Osteoblast (primary cell): ENCODE results near the gene FGF14. TPM values are rescaled to one million over a fixed set of nuclear protein-coding genes. Genes with fewer than 3 reads are reported as not detected.

Source experiments
- DNase-seq: peaks from one replicate; pipeline ENCODE4 v3.0.0; 2011; ENCODE audit warnings: low spot score, mixed read lengths; ENCODE audit not compliant: insufficient read length; ENCODE audit errors: missing footprints
- H2AFZ ChIP-seq: 2 replicates; pipeline ENCODE4 v1.6.0; 2011; ENCODE audit warnings: mild to moderate bottlenecking, low read length
- H3K27ac ChIP-seq: 2 replicates; pipeline ENCODE4 v1.5.1; 2011; ENCODE audit warnings: mild to moderate bottlenecking, low read depth, low read length, moderate library complexity
- H3K27me3 ChIP-seq: 2 replicates; pipeline ENCODE4 v1.6.0; 2012; ENCODE audit warnings: mild to moderate bottlenecking, control low read depth, inconsistent platforms, low read length, moderate library complexity; ENCODE audit not compliant: insufficient read depth
- H3K36me3 ChIP-seq: 2 replicates; pipeline ENCODE4 v1.5.1; 2011; ENCODE audit warnings: mild to moderate bottlenecking, low read length, control low read depth, moderate library complexity; ENCODE audit not compliant: insufficient read depth
- H3K4me1 ChIP-seq: 2 replicates; pipeline ENCODE4 v1.5.1; 2011; ENCODE audit warnings: mild to moderate bottlenecking, low read length, control low read depth, moderate library complexity; ENCODE audit not compliant: insufficient read depth
- H3K4me2 ChIP-seq: 2 replicates; pipeline ENCODE4 v1.6.0; 2011; ENCODE audit warnings: mild to moderate bottlenecking, low read length; ENCODE audit not compliant: insufficient read depth
- H3K4me3 ChIP-seq: fragments of 200-600 bp; sonication (generic); 3 replicates; pipeline ENCODE4 v1.5.1; 2012; ENCODE audit warnings: mild to moderate bottlenecking, low read length, inconsistent platforms; ENCODE audit not compliant: insufficient read depth
- H3K79me2 ChIP-seq: 2 replicates; pipeline ENCODE4 v1.6.0; 2012; ENCODE audit warnings: mild to moderate bottlenecking, low read length, control low read depth, inconsistent platforms; ENCODE audit not compliant: insufficient read depth
- H3K9me3 ChIP-seq: 2 replicates; pipeline ENCODE4 v1.5.1; 2011; ENCODE audit warnings: low read depth, low read length, control low read depth
- H4K20me1 ChIP-seq: 2 replicates; pipeline ENCODE4 v1.6.0; 2012; ENCODE audit warnings: mild to moderate bottlenecking, low read length, control low read depth; ENCODE audit not compliant: insufficient read depth
- CTCF ChIP-seq: IDR thresholded peaks from 2 replicates; pipeline ENCODE4 v1.5.1; 2011; ENCODE audit warnings: mild to moderate bottlenecking, low read depth, low read length, moderate library complexity; ENCODE audit errors: extremely low read depth
- total RNA-seq: library from RNA; depleted of rRNA; stranded (reverse); fragments of >200 nt; gene quantifications from 2 replicates; pipeline ENCODE4 v1.2.3, GENCODE V29; 2012

FGF14 gene
- total RNA-seq, 1 donor, result under 0.01 TPM

GRCh38 chr13:101979825-101980224, 422.0 kb downstream of the FGF14 start:
- Histone ChIP-seq H3K4me1 (no peaks in the 10 kb centered on the region), H3K4me3 (no peak overlapping the region), H3K27me3 (no peaks in the 10 kb centered on the region), H3K9me3 (no peaks in the 10 kb centered on the region), H2AFZ (no peak overlapping the region), H4K20me1 (no peaks in the 10 kb centered on the region), H3K27ac (no peak overlapping the region), H3K79me2 (no peaks in the 10 kb centered on the region), H3K4me2 (no peak overlapping the region), H3K36me3 (no peaks in the 10 kb centered on the region)
- TF ChIP-seq CTCF, result no peak
- no peak for DNase-seq

GRCh38 chr13:101978552-101979315, 423.1 kb downstream of the FGF14 start:
- no peaks in the 10 kb centered on the region for H3K36me3 ChIP-seq
- no peak overlapping the region for H2AFZ ChIP-seq
- H3K79me2 ChIP-seq, result no peaks in the 10 kb centered on the region
- no peak for TF ChIP-seq CTCF
- H3K4me1 ChIP-seq, result no peaks in the 10 kb centered on the region
- no peak overlapping the region for H3K27ac ChIP-seq
- H3K27me3 ChIP-seq, result no peaks in the 10 kb centered on the region
- H3K9me3 ChIP-seq, result no peaks in the 10 kb centered on the region
- H3K4me2 ChIP-seq, result no peak overlapping the region
- H3K4me3 ChIP-seq, result no peak overlapping the region
- no peak for DNase-seq
- no peaks in the 10 kb centered on the region for H4K20me1 ChIP-seq

GRCh38 chr13:101977475-101977874, 424.4 kb downstream of the FGF14 start:
- no peak overlapping the region for H2AFZ ChIP-seq
- H3K27me3 ChIP-seq, result no peaks in the 10 kb centered on the region
- no peaks in the 10 kb centered on the region for H3K36me3 ChIP-seq
- no peak for DNase-seq
- no peaks in the 10 kb centered on the region for H3K4me1 ChIP-seq
- no peak overlapping the region for H3K4me3 ChIP-seq
- H4K20me1 ChIP-seq, result no peaks in the 10 kb centered on the region
- no peaks in the 10 kb centered on the region for H3K9me3 ChIP-seq
- H3K4me2 ChIP-seq, result no peak overlapping the region
- no peaks in the 10 kb centered on the region for H3K79me2 ChIP-seq
- no peak for TF ChIP-seq CTCF
- H3K27ac ChIP-seq, result no peak overlapping the region

GRCh38 chr13:101972191-101972590, 429.7 kb downstream of the FGF14 start:
- H3K4me3 ChIP-seq, result no peak overlapping the region
- H3K9me3 ChIP-seq, result no peaks in the 10 kb centered on the region
- H3K4me1 ChIP-seq, result no peaks in the 10 kb centered on the region
- no peak overlapping the region for H3K27ac ChIP-seq
- H3K79me2 ChIP-seq, result no peaks in the 10 kb centered on the region
- no peak overlapping the region for H2AFZ ChIP-seq
- H3K4me2 ChIP-seq, result no peak overlapping the region
- no peaks in the 10 kb centered on the region for H3K36me3 ChIP-seq
- no peaks in the 10 kb centered on the region for H3K27me3 ChIP-seq
- no peak for TF ChIP-seq CTCF
- H4K20me1 ChIP-seq, result no peaks in the 10 kb centered on the region
- DNase-seq, result no peak
